ENCODE data around the gene VPS26C. TPM values are rescaled to one million over a fixed set of nuclear protein-coding genes. Genes with fewer than 3 reads are reported as not detected.

The VPS26C gene
- total RNA-seq = 74.6 and 85.9 TPM in 2 replicates

DNA sequence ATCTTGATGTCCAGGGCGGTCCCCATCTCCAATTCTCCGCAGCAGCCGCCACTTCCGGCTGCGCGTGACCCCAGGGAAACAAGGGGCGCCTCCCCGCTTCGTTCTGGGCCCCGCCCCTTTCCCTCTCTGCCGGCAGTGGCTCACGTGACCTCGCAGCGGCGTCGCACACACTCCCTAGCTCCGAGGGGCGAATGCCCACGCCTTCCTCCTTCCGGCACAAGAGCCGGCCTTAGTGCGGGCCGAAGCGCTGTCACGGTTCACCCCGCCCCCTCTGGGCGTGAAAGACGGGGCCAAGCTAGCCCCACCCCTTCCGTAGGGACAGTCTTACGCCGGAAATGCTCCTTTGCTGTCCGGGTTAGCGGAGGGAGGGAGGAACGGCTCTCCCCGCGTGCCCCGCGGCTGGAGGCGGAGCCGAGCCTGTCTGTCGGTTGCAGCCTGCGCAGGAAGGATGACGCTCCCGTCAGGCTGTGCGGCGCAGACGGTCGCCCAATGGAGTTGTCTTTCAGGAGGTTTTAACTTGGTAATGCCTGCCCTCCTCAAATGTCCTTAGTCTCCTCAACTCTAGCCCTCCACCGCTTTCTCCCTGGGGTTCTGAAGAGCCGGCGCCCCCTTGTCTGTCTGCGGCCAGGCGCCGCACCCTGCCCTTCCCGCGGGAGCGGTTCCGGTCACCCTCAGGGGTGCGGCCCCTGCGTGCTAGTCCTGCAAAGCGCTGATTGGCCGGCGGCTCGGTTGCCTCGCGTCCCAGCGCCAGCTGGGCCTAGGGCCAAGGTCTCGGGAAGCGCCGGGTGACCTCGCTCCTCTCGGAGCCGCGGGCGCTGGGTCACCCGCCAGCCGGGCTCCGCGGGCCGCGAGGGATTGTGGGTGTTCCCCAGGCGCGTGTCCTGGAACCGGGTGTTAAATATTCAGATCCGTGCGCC lies at the start of gene VPS26C:
Gene VPS26C (minus strand): TSS at position 66 of the 917 bp plus-strand sequence. CDS start 40 bp downstream, at position 26.

Other genes with a start within 250 kb of the VPS26C start
- 6.9 and 12.7 TPM in 2 replicates for gene PIGP, start 194.3 kb downstream of the VPS26C start, total RNA-seq
- gene TTC3, start 194.1 kb downstream of the VPS26C start, total RNA-seq = 178 and 218 TPM in 2 replicates
- 53.2 and 58.3 TPM in 2 replicates for gene DYRK1A, start 99.4 kb upstream of the VPS26C start, total RNA-seq

Data from aortic smooth muscle cell (primary cell).